Stimulated activated CD4-positive, alpha-beta T cell treated with anti-CD3 and anti-CD28 coated beads, TNF-alpha, amount 100 ng/mL, for 4 hours (primary cell): ENCODE results near the gene ZBTB1.
A peak's percentile ranks its signal among the peaks of the same experiment; 100 is the strongest.
"Not testable (repeated sequence)": the region's sequence is repeated elsewhere in the genome, so short reads cannot be mapped to it uniquely, and the experiment has no call there.

Experiments
- DNase-seq, 3 experiments: peaks; one replicate each; pipeline ENCODE4 v3.0.0-alpha.2; 2020; ENCODE audit warnings: low read depth in 3 of 3

ZBTB1 gene

DNA sequence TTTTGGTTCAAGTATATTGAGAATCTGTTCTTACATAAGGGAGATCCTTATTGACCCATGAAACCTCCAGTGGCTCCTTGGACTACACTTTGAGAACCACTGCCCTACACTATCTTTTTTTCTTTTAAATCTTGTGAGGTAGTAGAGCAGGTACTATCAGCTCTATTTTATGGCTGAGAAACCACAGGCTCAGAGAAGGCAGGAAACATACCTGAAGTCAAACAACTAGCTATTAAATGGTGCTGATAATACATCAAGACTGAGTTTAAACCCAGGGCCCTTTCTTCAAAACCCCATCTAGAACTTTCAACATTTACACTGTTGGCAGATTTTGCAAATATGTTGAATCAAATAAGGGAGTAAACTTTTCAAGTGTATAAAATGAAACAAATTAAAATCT lies 7.8 kb upstream of the ZBTB1 start:
- DNase-seq, result no peak

DNA sequence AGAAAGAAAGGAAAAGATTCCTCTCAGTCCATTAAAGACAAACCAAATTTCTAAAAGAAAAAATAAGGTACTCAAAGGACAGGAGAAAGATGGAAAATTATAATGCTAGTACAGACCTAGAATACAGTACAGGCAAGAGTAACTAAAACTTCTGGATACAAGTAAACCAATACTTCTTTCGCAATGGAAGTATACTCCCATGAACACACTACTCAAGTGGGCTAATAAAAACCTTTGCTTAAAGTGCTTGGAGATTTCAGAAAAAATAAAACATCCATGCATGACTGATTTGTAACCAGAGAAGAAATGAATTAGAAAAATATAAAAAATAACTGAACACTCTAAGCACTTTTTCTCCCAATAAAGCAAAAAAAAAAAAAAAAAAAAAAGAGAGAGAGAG lies 4.5 kb upstream of the ZBTB1 start:
- DNase-seq, result no peak

DNA sequence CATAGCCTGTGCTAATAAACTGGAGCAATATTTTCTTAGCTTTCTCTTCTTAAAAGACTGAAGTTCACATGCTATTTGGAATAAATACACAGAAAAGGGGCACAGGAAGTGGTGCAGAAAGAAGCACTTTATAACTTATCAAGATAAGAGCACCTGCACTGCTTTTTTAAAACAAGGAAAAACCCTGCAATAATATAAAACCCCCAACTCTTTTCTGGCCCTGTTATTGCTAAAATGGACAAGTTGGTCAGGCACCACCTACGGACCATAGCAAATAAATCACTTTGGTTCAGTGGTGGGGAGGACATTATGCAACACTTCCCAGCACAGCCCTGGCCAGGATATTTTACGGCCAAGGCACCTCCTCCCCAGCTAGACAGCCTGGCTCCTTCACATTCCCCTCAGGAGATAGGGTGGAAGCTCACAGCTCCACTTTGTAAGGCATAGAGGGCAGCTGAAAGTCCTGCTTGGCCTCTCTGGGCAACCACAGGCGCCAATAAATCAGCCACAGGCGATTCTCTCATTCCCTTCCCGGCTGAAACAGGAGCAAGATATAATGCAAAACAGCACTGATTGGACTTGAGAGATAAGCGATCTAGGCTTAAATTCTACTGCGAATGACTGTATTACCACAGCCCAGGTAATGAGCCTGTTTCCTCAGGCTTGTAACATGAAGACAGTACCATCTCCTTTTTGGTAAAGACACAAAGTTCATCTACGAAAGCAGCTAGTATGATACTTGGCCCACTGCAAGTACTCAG lies 3.0 kb upstream of the ZBTB1 start:
- no peak for DNase-seq

DNA sequence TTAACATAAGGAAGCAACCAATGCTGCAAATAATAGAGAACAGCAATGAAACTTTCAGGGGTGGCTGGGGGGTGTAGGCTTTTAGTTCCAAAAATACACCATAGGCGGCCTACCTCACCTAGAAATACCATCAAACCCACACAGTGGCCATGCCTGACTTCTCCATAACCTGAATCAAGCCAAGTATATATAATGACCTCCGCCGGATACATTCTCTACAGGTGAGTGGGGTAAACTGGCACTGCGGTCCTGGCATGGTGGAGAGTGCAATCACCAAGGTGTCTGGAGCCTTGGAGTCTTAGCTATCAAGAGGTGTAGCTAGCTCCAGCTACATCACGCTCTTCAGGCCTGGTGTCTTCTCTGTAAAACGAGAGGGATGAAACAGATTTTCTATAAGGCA lies 2.1 kb upstream of the ZBTB1 start:
- DNase-seq, result no peak

DNA sequence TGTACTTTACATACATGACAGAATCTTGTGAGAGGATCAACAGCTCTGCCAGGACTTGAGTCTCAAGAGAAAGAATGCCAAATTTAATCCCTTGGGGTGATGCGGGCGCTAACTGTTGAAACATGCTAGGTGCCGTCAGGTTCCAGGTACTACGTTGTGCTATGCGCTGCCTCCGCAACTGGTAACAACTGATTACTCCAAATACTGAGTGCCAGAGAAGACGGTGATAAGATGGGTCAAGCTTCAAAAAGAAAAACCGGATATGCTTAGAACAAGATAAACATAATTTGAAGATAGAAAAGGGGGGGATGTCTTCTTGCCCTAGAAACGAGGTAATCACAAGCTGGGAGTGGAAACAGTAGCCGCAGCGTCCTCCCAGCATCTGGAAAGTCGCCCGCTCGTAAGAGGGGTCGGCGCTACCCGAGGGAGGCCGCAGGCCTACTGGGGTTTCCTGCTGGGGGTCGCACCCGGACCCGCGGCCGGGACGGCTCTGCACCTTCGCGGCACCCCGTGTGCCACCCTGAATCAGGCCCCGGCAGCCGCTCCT lies 1.6 kb upstream of the ZBTB1 start:
- DNase-seq, result no peak

DNA sequence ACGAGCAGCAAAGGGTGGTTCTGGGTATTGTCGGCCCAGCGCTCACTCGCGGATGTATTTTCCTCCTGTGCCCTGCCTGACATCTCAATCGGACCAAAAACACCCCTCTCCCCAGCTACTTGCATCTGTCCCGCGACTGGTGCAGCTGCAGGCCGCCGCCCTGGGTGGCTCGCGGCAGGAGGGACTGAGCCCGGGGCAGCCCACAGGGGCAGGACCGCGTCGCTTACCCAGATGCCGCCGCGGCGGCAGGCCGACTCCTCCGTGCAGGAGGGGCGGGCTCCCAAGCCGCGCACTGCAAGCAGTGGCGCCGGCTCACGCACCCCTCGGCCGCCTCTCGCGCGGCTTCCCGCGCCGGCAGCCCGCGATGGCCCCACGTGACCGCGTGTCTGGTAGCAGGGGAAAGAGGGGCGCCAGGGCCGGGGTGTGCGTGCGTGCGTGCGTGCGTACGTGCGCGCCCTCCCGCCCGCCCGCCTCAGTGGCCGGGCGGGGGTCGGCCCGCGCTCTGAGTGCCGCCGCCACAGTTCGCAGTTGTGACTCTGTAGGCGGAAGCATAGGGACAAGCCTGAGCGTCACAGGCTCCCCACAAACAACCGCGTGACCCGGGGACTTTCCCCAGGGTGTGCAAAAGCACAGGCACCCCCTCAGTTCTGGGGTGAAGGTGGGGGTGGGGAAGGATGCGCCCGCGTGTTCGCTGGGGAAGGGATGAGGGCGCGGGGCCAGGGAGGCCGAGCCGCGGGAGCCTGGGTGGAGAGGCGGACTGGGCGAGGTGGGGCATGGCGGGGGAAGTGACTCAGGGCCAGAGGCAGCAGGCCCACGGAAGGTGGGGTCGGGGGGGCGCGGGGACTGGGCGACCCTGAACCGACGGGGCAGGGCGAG lies 898 bp upstream of the ZBTB1 start, which contains the start of gene ZBTB25:
TSS of gene ZBTB25 (minus strand) at position 405 of the 876 bp plus-strand sequence. CDS start 13,305 bp downstream, outside the sequence.
- peak; percentile 80 to 92 (median 90) for DNase-seq

DNA sequence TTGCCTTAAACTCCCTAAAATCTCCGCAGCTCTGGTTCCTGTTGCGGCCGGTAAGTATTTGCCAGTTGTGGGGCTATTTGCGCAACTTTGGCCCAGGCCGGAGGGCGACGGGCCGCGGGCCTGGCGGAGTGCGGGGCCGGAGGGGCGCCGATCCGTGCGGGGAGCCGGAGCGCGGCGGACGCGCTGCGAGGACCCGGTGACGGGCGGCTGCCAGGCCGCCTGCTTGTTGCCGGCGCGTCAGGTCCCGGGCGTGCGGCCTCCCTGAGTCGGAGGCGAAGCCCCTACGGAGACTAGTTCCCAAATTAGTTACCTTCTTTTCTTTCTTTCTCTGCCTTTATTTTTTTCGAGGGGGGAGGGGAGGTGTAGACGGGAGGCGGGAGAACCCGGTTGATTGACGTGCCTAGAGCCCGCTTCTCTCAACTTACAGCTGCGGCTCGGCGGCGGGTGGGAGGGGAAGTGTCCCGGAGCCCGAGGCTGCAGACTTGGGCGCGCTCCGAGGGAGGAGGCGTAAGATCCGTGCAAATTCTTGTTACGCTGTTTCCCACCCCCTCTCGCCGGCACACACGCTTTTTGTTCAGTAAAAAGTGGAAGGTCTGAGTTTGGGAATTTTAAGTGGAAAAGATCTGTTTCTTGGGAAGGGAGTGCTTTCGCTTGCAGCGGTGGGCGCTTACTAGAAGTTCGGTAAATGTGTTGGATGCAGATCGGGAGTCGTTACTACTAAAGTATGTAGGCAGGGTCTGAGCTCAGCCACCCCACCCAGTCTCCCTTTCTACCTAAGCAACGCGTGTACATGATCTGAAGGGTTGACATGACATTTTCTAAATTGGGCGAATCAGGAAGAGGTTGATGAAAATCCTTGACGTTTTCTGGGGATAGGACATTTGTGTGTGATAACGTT lies 576 bp downstream of the ZBTB1 start:
- DNase-seq, result peak; percentile 69 to 75 (median 74)

DNA sequence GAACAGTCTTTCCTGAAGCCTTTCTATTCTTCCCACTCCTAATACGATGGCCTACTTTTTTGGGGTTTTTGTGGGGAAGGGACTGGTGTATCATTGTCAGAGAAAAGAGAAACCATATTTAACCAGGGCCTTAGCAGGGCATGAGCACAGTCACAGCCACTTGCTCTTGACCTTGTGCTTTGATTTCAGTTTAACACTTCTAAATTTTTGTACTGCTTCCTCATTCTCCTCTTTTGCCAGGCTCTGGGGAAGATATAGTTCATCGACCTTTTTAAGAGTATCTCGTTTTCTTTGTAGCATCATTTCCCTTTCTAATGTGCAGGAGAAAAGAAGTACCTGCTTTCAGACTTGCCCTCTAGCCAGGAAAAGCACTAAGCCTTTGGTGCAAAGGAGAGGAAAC lies 2.2 kb downstream of the ZBTB1 start:
- no peak for DNase-seq

DNA sequence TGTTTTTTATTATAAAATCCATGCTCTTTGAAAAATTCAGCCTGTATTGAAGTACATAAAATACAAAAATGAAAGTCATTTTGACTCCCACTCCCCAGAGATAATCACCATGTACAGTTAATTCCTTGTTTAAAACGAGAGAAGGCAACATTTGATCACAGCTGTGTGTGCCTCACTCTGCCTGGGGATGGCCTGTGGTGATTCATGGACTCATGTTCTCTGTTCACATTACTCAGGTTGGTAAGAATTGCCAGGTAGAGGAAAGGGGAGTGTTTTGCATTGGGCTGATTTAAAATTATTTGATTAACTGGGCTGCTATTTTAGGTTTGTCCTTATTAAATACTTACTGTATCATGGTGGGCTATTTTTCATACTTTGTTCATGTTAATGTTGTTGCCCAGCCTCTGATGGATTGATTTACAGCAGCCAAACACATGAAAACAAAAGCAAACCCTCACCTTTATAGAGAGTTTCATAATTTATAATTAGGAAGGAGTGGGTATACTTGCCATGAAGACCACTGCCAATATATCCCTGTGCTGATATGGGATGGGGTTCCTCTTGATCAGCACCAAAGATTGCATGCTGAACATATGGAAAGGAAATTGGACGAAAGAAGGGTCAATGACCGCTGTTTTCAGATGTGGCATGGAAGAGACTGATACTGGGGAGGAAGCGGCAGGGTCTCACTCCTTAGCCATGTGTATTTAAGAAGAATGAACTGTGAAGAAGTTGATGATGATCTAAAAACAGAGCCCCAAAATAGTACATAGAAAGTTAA lies 3.0 kb downstream of the ZBTB1 start:
- no peak for DNase-seq

DNA sequence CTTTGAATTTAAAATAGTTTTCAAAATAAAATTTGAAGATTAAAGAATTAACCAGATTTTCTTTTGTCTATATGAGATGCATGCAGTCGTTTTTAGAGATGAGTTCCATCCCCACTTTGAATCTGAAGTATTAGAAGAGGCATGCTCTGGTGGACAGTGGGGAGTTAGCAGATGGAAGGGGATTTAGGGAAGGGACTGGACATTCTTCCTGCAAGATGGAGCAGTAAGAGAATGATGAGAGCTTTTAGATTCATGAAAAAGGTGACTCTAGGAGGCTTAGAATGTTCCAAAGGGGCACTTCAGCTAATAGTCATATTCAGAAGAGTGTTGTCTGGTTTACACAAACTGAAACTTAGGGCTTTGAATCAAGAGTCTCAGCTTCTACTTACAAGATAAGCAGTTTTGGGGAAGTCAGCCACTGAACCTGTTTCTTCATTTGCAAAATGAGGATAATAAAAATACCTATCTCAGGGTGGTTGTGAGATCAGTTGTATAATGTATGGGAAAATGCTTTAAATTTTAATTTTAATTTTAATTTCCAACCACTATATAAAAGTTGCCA lies 3.7 kb downstream of the ZBTB1 start:
- no peak for DNase-seq

DNA sequence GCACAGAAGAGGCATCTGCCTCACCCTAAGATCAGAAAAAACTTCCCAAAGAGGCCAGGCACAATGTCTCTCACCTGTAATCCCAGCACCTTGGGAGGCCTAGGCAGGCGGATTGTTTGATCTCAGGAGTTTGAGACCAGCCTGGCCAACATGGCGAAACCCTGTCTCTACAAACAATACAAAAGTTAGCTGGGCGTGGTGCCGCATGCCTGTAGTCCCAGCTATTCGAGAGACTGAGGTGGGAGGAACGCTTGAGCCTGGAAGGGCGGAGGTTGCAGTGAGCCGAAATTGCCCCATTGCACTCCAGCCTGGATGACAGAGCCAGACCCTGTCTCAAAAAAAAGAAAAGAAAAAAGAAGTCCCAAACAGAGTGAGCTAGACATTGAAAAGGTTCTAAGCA lies 4.5 kb downstream of the ZBTB1 start:
- DNase-seq, result no peak

DNA sequence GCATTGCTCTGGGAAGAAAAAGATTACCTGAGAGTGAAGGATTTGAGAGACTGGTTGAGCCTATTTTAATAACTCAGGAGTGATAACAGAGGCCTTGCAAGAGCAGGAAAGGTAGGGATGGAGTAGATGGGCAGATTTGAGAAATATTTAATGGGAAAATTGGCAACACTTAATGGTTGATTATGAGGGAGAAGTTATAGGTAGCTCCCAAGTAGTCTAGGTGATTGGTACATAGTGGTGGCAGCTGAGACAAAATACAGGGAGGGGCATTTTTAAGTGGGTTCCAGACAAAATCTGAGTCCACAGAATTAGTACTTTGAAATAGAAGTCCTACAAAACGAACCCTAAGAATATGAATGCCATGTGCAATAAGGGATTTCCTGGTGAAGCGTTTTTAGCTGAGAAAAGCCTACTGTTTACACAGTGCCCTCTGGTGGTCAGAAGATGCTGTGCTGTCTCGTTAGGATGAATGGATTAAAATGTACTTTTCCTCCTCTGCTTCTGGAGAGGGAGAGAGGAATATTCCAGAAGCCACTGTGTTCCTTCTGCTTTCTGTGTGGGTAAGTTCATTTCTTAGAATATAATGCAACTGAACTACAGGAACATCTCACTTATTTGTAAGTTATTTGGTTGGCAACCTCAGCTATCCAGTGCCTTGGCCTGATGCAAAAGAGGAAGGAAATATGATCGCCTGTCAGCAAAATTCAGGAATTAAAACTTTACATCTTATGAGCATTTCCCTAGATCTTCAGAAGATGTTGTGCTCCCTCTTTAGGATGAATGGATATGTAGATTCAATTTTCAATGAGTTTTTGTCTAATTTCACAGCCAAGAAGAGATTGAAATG lies 6.5 kb downstream of the ZBTB1 start:
- peak in 2 of 3 experiments; percentile 24 to 55 for DNase-seq

DNA sequence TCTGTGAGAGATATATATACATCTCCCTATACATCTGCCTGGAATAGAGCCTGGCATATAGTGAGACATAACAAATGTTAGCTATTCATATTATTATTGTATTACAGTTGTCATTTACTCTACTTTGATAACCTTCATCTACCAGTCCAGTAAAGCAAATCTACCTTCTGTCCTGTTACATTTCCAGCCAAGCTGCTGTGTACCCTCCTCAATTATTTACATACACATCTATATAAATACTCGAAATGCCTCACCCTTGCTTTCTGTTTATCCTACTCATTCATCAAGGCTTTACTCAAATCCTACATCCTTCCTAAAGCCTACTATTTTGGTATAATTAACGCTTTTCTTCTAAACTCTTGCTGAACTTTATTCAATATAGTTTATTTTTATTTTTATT lies 8.7 kb downstream of the ZBTB1 start:
- no peak for DNase-seq

DNA sequence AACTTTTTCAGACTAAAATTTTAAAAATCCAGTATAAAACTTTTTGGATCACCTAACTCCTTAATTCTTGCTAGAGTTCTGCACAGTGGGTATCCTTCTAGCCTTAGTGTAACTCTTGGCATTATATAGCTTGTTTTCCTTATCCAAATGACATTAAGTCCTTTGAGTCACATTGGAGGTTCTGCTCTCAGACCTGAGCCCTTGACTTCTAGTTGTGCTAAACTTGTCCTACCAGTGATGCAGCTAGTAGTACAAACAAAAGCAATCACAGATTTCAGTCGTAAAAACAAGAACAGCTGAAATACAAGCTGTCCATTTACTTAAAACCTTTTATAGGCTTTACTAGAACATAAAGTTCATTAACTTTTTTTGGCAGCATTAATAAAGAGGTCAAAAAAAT lies 10.5 kb downstream of the ZBTB1 start:
- DNase-seq, result no peak

DNA sequence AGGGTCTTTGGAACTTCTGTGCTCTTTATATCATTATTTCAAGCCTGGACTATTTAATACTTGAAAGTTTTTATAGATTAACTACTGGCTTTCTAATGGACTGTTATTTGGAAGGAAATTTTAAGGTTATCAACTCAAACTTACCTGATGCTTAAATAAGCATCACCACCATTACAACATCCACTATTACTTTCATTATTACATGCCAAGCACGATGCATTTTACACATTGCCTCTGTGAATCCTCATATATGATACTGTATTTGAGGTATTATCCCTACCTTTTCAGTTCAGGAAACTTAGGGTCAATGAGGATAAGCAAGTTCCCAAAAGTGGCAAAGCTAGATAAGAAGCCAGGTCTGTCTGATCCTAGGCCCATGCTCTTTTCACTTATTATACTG lies 12.4 kb downstream of the ZBTB1 start:
- no peak for DNase-seq

DNA sequence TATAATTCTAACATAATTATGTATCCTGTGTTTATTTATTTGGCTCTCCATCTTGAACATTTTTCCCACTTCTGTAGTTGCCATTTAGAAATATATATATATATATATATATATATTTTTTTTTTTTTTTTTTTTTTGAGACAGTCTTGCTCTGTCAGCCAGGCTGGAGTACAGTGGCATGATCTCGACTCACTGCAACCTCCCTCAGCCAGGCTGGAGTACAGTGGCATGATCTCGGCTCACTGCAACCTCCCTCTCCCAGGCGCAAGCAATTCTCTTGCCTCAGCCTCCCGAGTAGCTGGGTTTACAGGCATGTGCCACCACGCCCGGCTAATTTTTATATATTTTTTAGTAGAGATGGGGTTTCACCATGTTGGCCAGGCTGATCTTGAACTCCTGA lies 13.1 kb downstream of the ZBTB1 start:
- not testable (repeated sequence) for DNase-seq

DNA sequence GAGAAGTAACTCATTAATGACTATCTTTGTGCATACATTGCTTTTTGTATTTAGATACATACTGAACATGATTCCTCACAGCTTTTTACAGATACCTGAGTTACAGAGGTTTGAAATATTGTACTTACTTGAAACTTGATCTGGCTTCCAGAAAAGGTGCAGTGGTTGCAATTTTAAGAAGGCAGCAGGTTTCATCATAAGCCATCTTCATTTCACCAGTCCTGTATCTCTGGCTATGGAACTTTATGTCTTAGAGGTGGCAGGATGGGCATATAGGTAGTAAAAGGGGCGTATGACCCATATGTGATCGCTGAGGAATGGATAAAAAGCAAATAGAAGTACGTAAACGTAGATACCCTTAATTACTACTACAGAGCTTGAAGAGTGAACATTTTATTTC lies 13.7 kb downstream of the ZBTB1 start:
- DNase-seq, result no peak

DNA sequence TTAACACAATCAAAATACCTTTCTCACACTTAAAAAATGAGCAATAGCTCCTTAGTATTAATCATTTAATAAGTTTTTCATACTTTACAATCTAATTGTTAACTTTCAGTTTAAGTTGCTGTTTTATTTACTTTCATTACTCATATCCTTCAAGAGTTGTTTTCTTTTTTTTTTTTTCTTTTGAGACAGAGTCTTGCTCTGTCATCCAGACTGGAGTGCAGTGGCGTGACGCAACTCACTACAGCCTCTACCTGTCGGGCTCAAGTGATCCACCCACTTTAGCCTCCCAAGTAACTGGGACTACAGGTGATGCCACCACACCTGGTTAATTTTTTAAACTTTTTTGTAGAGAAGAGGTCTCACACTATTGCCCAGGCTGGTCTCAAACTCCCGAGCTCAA lies 16.1 kb downstream of the ZBTB1 start:
- DNase-seq, result no peak

DNA sequence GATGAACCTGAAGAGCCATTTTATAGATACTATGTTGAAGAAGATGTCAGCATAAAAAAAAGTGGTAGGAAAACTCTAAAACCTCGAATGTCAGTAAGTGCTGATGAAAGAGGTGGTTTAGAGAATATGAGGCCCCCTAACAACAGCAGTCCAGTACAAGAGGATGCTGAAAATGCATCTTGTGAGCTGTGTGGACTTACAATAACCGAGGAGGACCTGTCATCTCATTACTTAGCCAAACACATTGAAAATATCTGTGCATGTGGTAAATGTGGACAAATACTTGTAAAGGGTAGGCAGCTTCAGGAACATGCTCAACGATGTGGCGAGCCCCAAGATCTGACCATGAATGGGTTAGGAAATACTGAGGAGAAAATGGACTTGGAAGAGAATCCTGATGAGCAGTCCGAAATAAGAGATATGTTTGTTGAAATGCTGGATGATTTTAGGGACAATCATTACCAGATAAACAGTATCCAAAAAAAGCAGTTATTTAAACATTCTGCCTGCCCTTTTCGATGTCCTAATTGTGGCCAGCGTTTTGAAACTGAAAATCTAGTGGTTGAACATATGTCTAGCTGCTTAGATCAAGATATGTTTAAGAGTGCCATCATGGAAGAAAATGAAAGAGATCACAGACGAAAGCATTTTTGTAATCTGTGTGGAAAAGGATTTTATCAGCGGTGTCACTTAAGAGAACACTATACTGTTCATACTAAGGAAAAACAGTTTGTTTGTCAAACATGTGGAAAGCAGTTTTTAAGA lies 18.2 kb downstream of the ZBTB1 start:
- no peak for DNase-seq
